OCI-LY7 (cell line): ENCODE results near the gene GDA. TPM values are rescaled to one million over a fixed set of nuclear protein-coding genes. Genes with fewer than 3 reads are reported as not detected.

Source experiments
- BruUV-seq: library from RNA; stranded (reverse); fragments of 400-500 nt; replicated peaks from 2 replicates; lab custom pipeline; 2021; lab: Mats Ljungman, UMichigan
- CTCF ChIA-PET: fragments of 300-600 bp; sonication (Branson Sonifier 250); formaldehyde crosslinking; loops from one replicate; lab custom pipeline; 2022; ENCODE audit warnings: antibody characterized with exemption; ENCODE audit not compliant: unreplicated experiment; lab: Charles Lee
- POLR2A ChIA-PET: fragments of 300-600 bp; sonication (Branson Sonifier 250); formaldehyde crosslinking; loops from one replicate; lab custom pipeline; 2022; ENCODE audit warnings: antibody characterized with exemption; lab: Charles Lee
- DNase-seq: peaks from one replicate; pipeline ENCODE4 v3.0.0-alpha.2; 2015; ENCODE audit warnings: low spot score
- H2AFZ ChIP-seq: fragments of 200-600 bp; sonication (generic), shearing (Covaris generic); 2 replicates; pipeline ENCODE4 v1.6.1; 2014; ENCODE audit warnings: mild to moderate bottlenecking, antibody characterized with exemption, low read length, moderate library complexity
- H3K27ac ChIP-seq: fragments of 200-600 bp; sonication (generic); 2 replicates; pipeline ENCODE4 v1.5.1; 2014; ENCODE audit warnings: mixed run types, low read depth, mild to moderate bottlenecking, moderate library complexity, low read length, inconsistent platforms; ENCODE audit not compliant: poor library complexity, severe bottlenecking
- H3K36me3 ChIP-seq: fragments of 200-600 bp; sonication (generic); 2 replicates; pipeline ENCODE4 v1.6.1; 2014; ENCODE audit warnings: mild to moderate bottlenecking, antibody characterized with exemption, low read length, moderate library complexity, mixed read lengths; ENCODE audit not compliant: insufficient read depth
- H3K4me1 ChIP-seq: fragments of 200-600 bp; sonication (generic); 2 replicates; pipeline ENCODE4 v1.5.1; 2014; ENCODE audit warnings: mild to moderate bottlenecking, low read length; ENCODE audit not compliant: insufficient read depth, poor library complexity, severe bottlenecking
- H3K4me2 ChIP-seq: fragments of 200-600 bp; sonication (generic); 2 replicates; pipeline ENCODE4 v1.6.1; 2014; ENCODE audit warnings: mild to moderate bottlenecking, low read length
- H3K4me3 ChIP-seq: fragments of 200-600 bp; sonication (generic); 2 replicates; pipeline ENCODE4 v1.5.1; 2014; ENCODE audit warnings: mild to moderate bottlenecking, low read depth, low read length; ENCODE audit not compliant: poor library complexity, severe bottlenecking
- H3K79me2 ChIP-seq: fragments of 200-600 bp; sonication (generic); 2 replicates; pipeline ENCODE4 v1.6.1; 2016; ENCODE audit warnings: low read depth, mild to moderate bottlenecking, low read length, moderate library complexity, mixed read lengths; ENCODE audit not compliant: insufficient read depth
- H3K9me2 ChIP-seq: fragments of 200-600 bp; sonication (generic); 2 replicates; pipeline ENCODE4 v1.6.1; 2016; ENCODE audit warnings: mild to moderate bottlenecking, low read length, mixed read lengths; ENCODE audit not compliant: insufficient read depth
- H3K9me3 ChIP-seq: fragments of 200-600 bp; sonication (generic); 2 replicates; pipeline ENCODE4 v1.6.1; 2014; ENCODE audit warnings: mild to moderate bottlenecking, mixed run types, low read length, mixed read lengths
- H4K20me1 ChIP-seq: fragments of 200-600 bp; sonication (generic); 2 replicates; pipeline ENCODE4 v1.6.1; 2014; ENCODE audit warnings: mild to moderate bottlenecking, antibody characterized with exemption, low read length, moderate library complexity, mixed read lengths; ENCODE audit not compliant: insufficient read depth
- CTCF ChIP-seq: fragments of 200-600 bp; sonication (generic); conservative IDR thresholded peaks from 2 replicates; pipeline ENCODE4 v1.5.1; 2014; ENCODE audit warnings: mild to moderate bottlenecking, antibody characterized with exemption, low read length, moderate library complexity, mixed read lengths
- EZH2phosphoT487 ChIP-seq: fragments of 200-600 bp; sonication (generic); IDR thresholded peaks from 2 replicates; pipeline ENCODE4 v1.6.1; 2018; ENCODE audit warnings: low read depth, borderline replicate concordance, mild to moderate bottlenecking, mixed run types, antibody characterized with exemption, low read length, moderate library complexity, mixed read lengths
- intact Hi-C: fragments of 100-400 bp; cut with micrococcal nuclease; formaldehyde crosslinking; loops from one replicate; pipeline ENCODE4 v1.10.0; 2022; ENCODE audit not compliant: unreplicated experiment
- total RNA-seq, 2 experiments: library from RNA; depleted of rRNA in 1 of 2; stranded (reverse); fragments of >200 nt in 1 of 2; shearing (Covaris generic) in 1 of 2; gene quantifications; 2 replicates each; pipeline ENCODE4 v1.2.3, GENCODE V29; 2014 to 2022

Gene GDA
- total RNA-seq, 2 experiments from 2014 or later: not detected

GRCh38 chr9:72119853-72120252 is 29.4 kb upstream of the GDA start:
- TF ChIP-seq EZH2phosphoT487: no peak
- no peak for TF ChIP-seq CTCF
- Histone ChIP-seq H3K4me3 (no peak overlapping the region), H2AFZ (no peak overlapping the region), H3K27ac (no peak overlapping the region), H3K4me1 (no peaks in the 10 kb centered on the region), H3K36me3 (no peaks in the 10 kb centered on the region), H4K20me1 (no peaks in the 10 kb centered on the region), H3K4me2 (no peak overlapping the region), H3K79me2 (no peaks in the 10 kb centered on the region), H3K9me3 (no peaks in the 10 kb centered on the region), H3K9me2 (no peaks in the 10 kb centered on the region)
- CTCF ChIA-PET: no interaction called here
- BruUV-seq: no TSS peak
- POLR2A ChIA-PET: interaction anchor here (0.7 kb wide), 1 partner anchor 84 kb away, joined by 3 read pairs; no protein-coding TSS in a partner anchor
- DNase-seq: no peak
- intact Hi-C loops: no loop called here

DNA sequence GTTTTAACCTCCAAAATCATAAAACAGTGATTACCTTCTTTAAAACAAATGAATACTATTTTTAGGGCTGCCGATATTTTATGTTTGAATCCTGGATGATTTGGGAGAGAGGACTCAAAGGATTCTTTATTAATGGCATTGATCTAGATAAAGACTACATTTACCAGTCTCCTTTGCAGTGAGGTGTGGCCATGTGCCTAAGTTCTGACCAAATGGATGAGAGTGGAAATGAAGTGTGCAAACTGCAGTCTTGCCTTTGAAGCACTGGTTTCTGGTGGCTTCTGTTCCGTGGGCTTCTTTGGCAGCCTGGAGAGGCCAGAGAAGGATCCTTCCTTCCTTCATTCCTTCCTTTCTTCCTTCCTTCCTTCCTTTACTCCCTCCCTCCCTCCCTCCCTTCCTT is 24.3 kb upstream of the GDA start:
- H3K4me1 ChIP-seq: no peaks in the 10 kb centered on the region
- H3K36me3 ChIP-seq: no peaks in the 10 kb centered on the region
- no peak overlapping the region for H3K4me2 ChIP-seq
- no peaks in the 10 kb centered on the region for H3K79me2 ChIP-seq
- CTCF ChIA-PET: no interaction called here
- no peak overlapping the region for H2AFZ ChIP-seq
- POLR2A ChIA-PET: no interaction called here
- intact Hi-C loops: no loop called here
- H3K4me3 ChIP-seq: no peak overlapping the region
- BruUV-seq: no TSS peak
- H3K9me2 ChIP-seq: no peaks in the 10 kb centered on the region
- no peak for DNase-seq
- no peak overlapping the region for H3K27ac ChIP-seq
- H4K20me1 ChIP-seq: no peaks in the 10 kb centered on the region
- H3K9me3 ChIP-seq: no peaks in the 10 kb centered on the region
- TF ChIP-seq EZH2phosphoT487: no peak

- no peak for DNase-seq
- Histone ChIP-seq H3K9me3 (no peaks in the 10 kb centered on the region), H3K79me2 (no peaks in the 10 kb centered on the region), H3K36me3 (no peaks in the 10 kb centered on the region), H3K27ac (no peak overlapping the region), H3K4me2 (no peak overlapping the region), H3K4me1 (no peaks in the 10 kb centered on the region), H4K20me1 (no peaks in the 10 kb centered on the region), H3K9me2 (no peaks in the 10 kb centered on the region), H3K4me3 (no peak overlapping the region), H2AFZ (no peak overlapping the region)
- ChIA-PET CTCF (no interaction called here), POLR2A (interaction anchor here (0.6 kb wide), 2 partner anchors 43 to 321 kb away, joined by 3 to 5 read pairs; no protein-coding TSS in a partner anchor)
- TF ChIP-seq CTCF (no peak), EZH2phosphoT487 (no peak)
- BruUV-seq: no TSS peak
- intact Hi-C loops: no loop called here
Observed at GRCh38 chr9:72127753-72128152, 21.5 kb upstream of the GDA start.
